HepG2 (cell line): ENCODE data around the gene OTC. TPM values are rescaled to one million over a fixed set of nuclear protein-coding genes. Genes with fewer than 3 reads are reported as not detected.
A peak's percentile ranks its signal among the peaks of the same experiment; 100 is the strongest.

Experiments
- ATAC-seq: fragments of 200-7000 bp; cut with Tn5 transposase; 3 replicates; pipeline ENCODE4 v1.9.1; 2020; ENCODE audit warnings: mild to moderate bottlenecking, moderate library complexity
- BruUV-seq: library from RNA; stranded (reverse); fragments of 400-500 nt; replicated peaks from 2 replicates; lab custom pipeline; 2021; lab: Mats Ljungman, UMichigan
- CTCF ChIA-PET: fragments of 300-600 bp; formaldehyde crosslinking; extraction: SDS; loops from one replicate; lab custom pipeline; 2021; ENCODE audit warnings: low total read pairs, inconsistent platforms, low intra/inter-chr PET ratio; lab: Yijun Ruan, JAX
- POLR2A ChIA-PET: fragments of 350-600 bp; sonication (Branson Sonifier 250); formaldehyde crosslinking; loops from one replicate; lab custom pipeline; 2020; ENCODE audit warnings: antibody characterized with exemption, inconsistent platforms; lab: Yijun Ruan, JAX
- DNase-seq: peaks from one replicate; pipeline ENCODE4 v3.0.0-alpha.2; 2015; ENCODE audit warnings: low spot score
- FAIRE-seq: peaks from 3 replicates; lab custom pipeline; 2011; peaks lifted over from hg19 to GRCh38; lab: Jason Lieb, UNC
- H2AFZ ChIP-seq: one replicate; pipeline ENCODE4 v1.6.1; 2011; ENCODE audit warnings: low read length, inconsistent platforms
- H3K27ac ChIP-seq: fragments of 300-600 bp; 3 replicates; pipeline ENCODE4 v1.8.0; 2011; ENCODE audit warnings: mixed run types, mild to moderate bottlenecking, mixed read lengths, low read length, inconsistent platforms; ENCODE audit not compliant: insufficient read depth; ENCODE audit errors: extremely low read length
- H3K27me3 ChIP-seq, 2 experiments: fragments of 200-600 bp in 1 of 2; 2 replicates in 1 of 2; 3 replicates in 1 of 2; pipeline versions ENCODE4 v1.6.0 to v1.8.0; 2011; ENCODE audit warnings: low read length in 2 of 2, mild to moderate bottlenecking in 2 of 2, moderate library complexity in 2 of 2, inconsistent platforms in 1 of 2; ENCODE audit not compliant: insufficient read depth in 2 of 2, control insufficient read depth in 1 of 2
- H3K36me3 ChIP-seq, 2 experiments: fragments of 200-600 bp in 1 of 2; replicated peaks in 1 of 2; 2 replicates in 1 of 2; 3 replicates in 1 of 2; pipeline versions ENCODE4 v1.5.1 to v1.8.0; 2011; ENCODE audit warnings: low read length in 2 of 2, inconsistent platforms in 1 of 2; ENCODE audit not compliant: insufficient read depth in 2 of 2, control insufficient read depth in 1 of 2
- H3K4me1 ChIP-seq: 2 replicates; pipeline ENCODE4 v1.5.1; 2012; ENCODE audit warnings: low read length, inconsistent platforms; ENCODE audit not compliant: insufficient read depth
- H3K4me2 ChIP-seq: 2 replicates; pipeline ENCODE4 v1.6.0; 2011; ENCODE audit warnings: low read depth, low read length, inconsistent platforms
- H3K4me3 ChIP-seq, 3 experiments: fragments of 200-600 bp in 1 of 3; sonication (generic), shearing (Covaris generic) in 1 of 3; replicated peaks in 1 of 3; 2 replicates each; pipeline ENCODE4 v1.5.1; 2011 to 2016; ENCODE audit warnings: low read length in 3 of 3, inconsistent platforms in 2 of 3, low read depth in 2 of 3, mild to moderate bottlenecking in 2 of 3, control low read depth in 1 of 3, mixed read lengths in 1 of 3; ENCODE audit not compliant: insufficient read depth in 1 of 3
- H3K79me2 ChIP-seq: one replicate; pipeline ENCODE4 v1.6.1; 2011; ENCODE audit warnings: low read length, inconsistent platforms; ENCODE audit not compliant: insufficient read depth
- H3K9ac ChIP-seq: 2 replicates; pipeline ENCODE4 v1.6.0; 2011; ENCODE audit warnings: mild to moderate bottlenecking, low read depth, low read length, inconsistent platforms; ENCODE audit not compliant: insufficient read depth
- H3K9me3 ChIP-seq: 2 replicates; pipeline ENCODE4 v1.5.1; 2012; ENCODE audit warnings: mild to moderate bottlenecking, low read length
- H4K20me1 ChIP-seq: 2 replicates; pipeline ENCODE4 v1.6.0; 2011; ENCODE audit warnings: inconsistent platforms, mild to moderate bottlenecking, low read length, moderate library complexity; ENCODE audit not compliant: insufficient read depth
- HOXA9 ChIP-seq: sonication (generic); formaldehyde crosslinking; IDR thresholded peaks from 2 replicates; pipeline ENCODE4 v1.8.1; 2022; ENCODE audit warnings: missing genetic modification reagents, mild to moderate bottlenecking, moderate library complexity, borderline replicate concordance
- KAT2B ChIP-seq: fragments of 150-350 bp; IDR thresholded peaks from 2 replicates; pipeline ENCODE4 v1.6.1; 2014; ENCODE audit warnings: low read depth, low read length, borderline replicate concordance
- MBD4 ChIP-seq: IDR thresholded peaks from 2 replicates; pipeline ENCODE4 v1.6.1; 2012; ENCODE audit warnings: low read length, inconsistent platforms, borderline replicate concordance
- YEATS2 ChIP-seq: sonication (generic); formaldehyde crosslinking; IDR thresholded peaks from 2 replicates; pipeline ENCODE4 v1.4.0; 2020; ENCODE audit warnings: missing genetic modification reagents, borderline replicate concordance
- ZBTB1 ChIP-seq: sonication (generic); formaldehyde crosslinking; IDR thresholded peaks from 2 replicates; pipeline ENCODE4 v1.4.0; 2020; ENCODE audit warnings: missing genetic modification reagents, borderline replicate concordance
- ZBTB20 ChIP-seq: sonication (generic); formaldehyde crosslinking; IDR thresholded peaks from 2 replicates; pipeline ENCODE4 v1.8.1; 2023; ENCODE audit warnings: missing genetic modification reagents, low read depth, mild to moderate bottlenecking, borderline replicate concordance
- ZNF253 ChIP-seq: sonication (generic); formaldehyde crosslinking; IDR thresholded peaks from 2 replicates; pipeline ENCODE4 v1.8.0; 2022; ENCODE audit warnings: mild to moderate bottlenecking, missing genetic modification reagents, borderline replicate concordance
- ZNF749 ChIP-seq: sonication (generic); formaldehyde crosslinking; IDR thresholded peaks from 2 replicates; pipeline ENCODE4 v1.8.0; 2022; ENCODE audit warnings: mild to moderate bottlenecking, missing genetic modification reagents, moderate library complexity, borderline replicate concordance
- ZNF761 ChIP-seq: sonication (generic); formaldehyde crosslinking; conservative IDR thresholded peaks from 2 replicates; pipeline ENCODE4 v1.4.0; 2020; ENCODE audit warnings: mild to moderate bottlenecking, missing genetic modification reagents
- WGBS: methylation state at CpG from one replicate; pipeline ENCODE4 v1.1.6; 2017; ENCODE audit warnings: low lambda C conversion rate; 5-methylcytosine and 5-hydroxymethylcytosine counted together
- in situ Hi-C: cut with HindIII; loops from 2 replicates; pipeline ENCODE4 v1.10.0; 2017; ENCODE audit warnings: low pct_unique_long_range_greater_than_20kb; ENCODE audit not compliant: extremely low pct_ligation_motif_present
- intact Hi-C: fragments of 100-400 bp; cut with micrococcal nuclease; formaldehyde crosslinking; loops from one replicate; pipeline ENCODE4 v1.10.0; 2022; ENCODE audit not compliant: unreplicated experiment
- polyA plus RNA-seq, 8 experiments: library from polyadenylated mRNA; depleted of rRNA in 3 of 8; stranded (reverse) in 7 of 8; unstranded in 1 of 8; fragments of >200 nt; fragmentation: Illumina TruSeq in 4 of 8; extraction: Trizol in 4 of 8; gene quantifications; 2 replicates each; pipeline versions ENCODE4 v1.2.1 to v1.2.3, GENCODE V29; 2011 to 2016; ENCODE audit warnings: low read depth in 4 of 8, missing spikeins in 1 of 8, mixed read lengths in 1 of 8; ENCODE audit not compliant: insufficient read depth in 1 of 8
- total RNA-seq, 5 experiments: library from RNA; depleted of rRNA; stranded (reverse); fragments of >200 nt; fragmentation: Illumina TruSeq; extraction: Trizol; gene quantifications; 2 replicates each; pipeline ENCODE4 v1.2.3, GENCODE V29; 2016; ENCODE audit warnings: low read depth in 1 of 5
- TF ChIP-seq, protein P1 (sequence below): sonication (generic); formaldehyde crosslinking; IDR thresholded peaks from 2 replicates; pipeline ENCODE4 v1.4.0; 2020; ENCODE audit warnings: low read depth, missing genetic modification reagents

The OTC gene
- total and polyA plus RNA-seq, 2 of the 13 experiments (the other 11 are each of a cell fraction or from before 2014, with no cell fraction given), result 0.04 to 1.8 TPM

DNA sequence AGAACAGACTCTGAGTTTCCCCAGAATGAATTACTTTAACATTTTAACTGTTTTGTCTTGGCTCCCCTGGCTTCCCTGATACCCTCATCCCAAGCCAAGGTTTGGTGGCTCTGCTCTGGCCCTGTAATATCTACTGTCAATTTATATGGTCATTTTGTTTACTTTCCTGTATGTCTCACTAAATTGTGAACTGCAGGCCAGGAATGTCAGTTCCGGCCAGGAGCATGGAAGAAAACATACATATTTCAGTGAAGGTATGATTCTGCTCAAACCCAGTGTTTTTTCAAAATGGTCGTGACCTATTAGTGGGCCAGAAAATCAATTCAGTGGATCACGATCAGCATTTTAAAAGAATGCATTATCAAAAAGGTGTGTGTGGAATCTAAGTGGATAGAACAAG is 26.3 kb upstream of the OTC start:
- Histone ChIP-seq H3K27ac (peak overlapping the region; percentile 90), H4K20me1 (no peaks in the 10 kb centered on the region), H3K4me3 (peak overlapping the region; percentile 72 to 85 (median 83)), H3K9ac (peak overlapping the region; percentile 81), H3K27me3 (no peaks in the 10 kb centered on the region), H2AFZ (no peak overlapping the region), H3K36me3 (no peaks in the 10 kb centered on the region), H3K79me2 (peaks cover 9% of the 10 kb centered on the region), H3K4me2 (peak overlapping the region; percentile 68), H3K9me3 (no peaks in the 10 kb centered on the region), H3K4me1 (peaks cover 51% of the 10 kb centered on the region)
- intact Hi-C loops, result loop anchor here (2.0 kb wide), 1 partner anchor 133 kb away; no protein-coding TSS in a partner anchor
- POLR2A ChIA-PET, result interaction anchor here (1.6 kb wide), 1 partner anchor 17 kb away, joined by 19 read pairs; no protein-coding TSS in a partner anchor
- 0% methylated on average over 3 of the region's 3 CpGs for WGBS
- FAIRE-seq (no peak), DNase-seq (no peak), ATAC-seq (no peak)
- BruUV-seq, result no TSS peak
- TF ChIP-seq ZNF761 (CRISPR knock-in tag) (no peak), ZNF253 (no peak), ZBTB20 (no peak), YEATS2 (CRISPR knock-in tag) (no peak), KAT2B (no peak), HOXA9 (CRISPR knock-in tag) (no peak), MBD4 (no peak), ZNF749 (CRISPR knock-in tag) (no peak), ZBTB1 (CRISPR knock-in tag) (no peak)
- TF ChIP-seq, protein P1, sequence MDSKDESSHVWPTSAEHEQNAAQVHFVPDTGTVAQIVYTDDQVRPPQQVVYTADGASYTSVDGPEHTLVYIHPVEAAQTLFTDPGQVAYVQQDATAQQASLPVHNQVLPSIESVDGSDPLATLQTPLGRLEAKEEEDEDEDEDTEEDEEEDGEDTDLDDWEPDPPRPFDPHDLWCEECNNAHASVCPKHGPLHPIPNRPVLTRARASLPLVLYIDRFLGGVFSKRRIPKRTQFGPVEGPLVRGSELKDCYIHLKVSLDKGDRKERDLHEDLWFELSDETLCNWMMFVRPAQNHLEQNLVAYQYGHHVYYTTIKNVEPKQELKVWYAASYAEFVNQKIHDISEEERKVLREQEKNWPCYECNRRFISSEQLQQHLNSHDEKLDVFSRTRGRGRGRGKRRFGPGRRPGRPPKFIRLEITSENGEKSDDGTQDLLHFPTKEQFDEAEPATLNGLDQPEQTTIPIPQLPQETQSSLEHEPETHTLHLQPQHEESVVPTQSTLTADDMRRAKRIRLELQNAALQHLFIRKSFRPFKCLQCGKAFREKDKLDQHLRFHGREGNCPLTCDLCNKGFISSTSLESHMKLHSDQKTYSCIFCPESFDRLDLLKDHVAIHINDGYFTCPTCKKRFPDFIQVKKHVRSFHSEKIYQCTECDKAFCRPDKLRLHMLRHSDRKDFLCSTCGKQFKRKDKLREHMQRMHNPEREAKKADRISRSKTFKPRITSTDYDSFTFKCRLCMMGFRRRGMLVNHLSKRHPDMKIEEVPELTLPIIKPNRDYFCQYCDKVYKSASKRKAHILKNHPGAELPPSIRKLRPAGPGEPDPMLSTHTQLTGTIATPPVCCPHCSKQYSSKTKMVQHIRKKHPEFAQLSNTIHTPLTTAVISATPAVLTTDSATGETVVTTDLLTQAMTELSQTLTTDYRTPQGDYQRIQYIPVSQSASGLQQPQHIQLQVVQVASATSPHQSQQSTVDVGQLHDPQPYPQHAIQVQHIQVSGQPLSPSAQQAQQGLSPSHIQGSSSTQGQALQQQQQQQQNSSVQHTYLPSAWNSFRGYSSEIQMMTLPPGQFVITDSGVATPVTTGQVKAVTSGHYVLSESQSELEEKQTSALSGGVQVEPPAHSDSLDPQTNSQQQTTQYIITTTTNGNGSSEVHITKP (CRISPR knock-in tag), result no peak
- CTCF ChIA-PET, result no interaction called here
- in situ Hi-C loops, result no loop called here
